GM23338 (cell line): ENCODE measurements around the gene ZNF580. TPM values are rescaled to one million over a fixed set of nuclear protein-coding genes. Genes with fewer than 3 reads are reported as not detected.

Experiments
- ATAC-seq: fragments of 200-7000 bp; cut with Tn5 transposase; 3 replicates; pipeline ENCODE4 v1.9.1; 2020
- DNase-seq: peaks from one replicate; pipeline ENCODE4 v3.0.0-alpha.2; 2015; ENCODE audit warnings: low spot score
- H2AFZ ChIP-seq: fragments of 200-600 bp; sonication (generic); 2 replicates; pipeline ENCODE4 v1.8.0; 2016; ENCODE audit warnings: antibody characterized with exemption, mild to moderate bottlenecking, moderate library complexity
- H3F3A ChIP-seq: fragments of 200-600 bp; sonication (generic); replicated peaks from 2 replicates; pipeline ENCODE4 v1.8.0; 2017; ENCODE audit warnings: antibody characterized with exemption, mixed run types, low read depth
- H3K27ac ChIP-seq: fragments of 200-600 bp; sonication (generic); 2 replicates; pipeline ENCODE4 v1.6.1; 2016; ENCODE audit warnings: low read depth
- H3K27me3 ChIP-seq: fragments of 200-600 bp; sonication (generic); 2 replicates; pipeline ENCODE4 v1.8.0; 2016; ENCODE audit warnings: mild to moderate bottlenecking, mixed run types, moderate library complexity; ENCODE audit not compliant: insufficient read depth
- H3K36me3 ChIP-seq: fragments of 200-600 bp; sonication (generic); 2 replicates; pipeline ENCODE4 v1.8.0; 2016; ENCODE audit warnings: mild to moderate bottlenecking; ENCODE audit not compliant: insufficient read depth
- H3K4me1 ChIP-seq: fragments of 200-600 bp; sonication (generic); 2 replicates; pipeline ENCODE4 v1.8.0; 2016; ENCODE audit warnings: mild to moderate bottlenecking, moderate library complexity; ENCODE audit not compliant: insufficient read depth
- H3K4me2 ChIP-seq: fragments of 200-600 bp; sonication (generic); 2 replicates; pipeline ENCODE4 v1.7.1; 2017; ENCODE audit warnings: mixed run types
- H3K4me3 ChIP-seq: fragments of 200-600 bp; sonication (generic); 2 replicates; pipeline ENCODE4 v1.6.1; 2016; ENCODE audit warnings: mixed run types
- H3K79me2 ChIP-seq: fragments of 200-600 bp; sonication (generic); replicated peaks from 2 replicates; pipeline ENCODE4 v1.8.0; 2017; ENCODE audit warnings: mild to moderate bottlenecking; ENCODE audit not compliant: insufficient read depth
- H3K9me2 ChIP-seq: fragments of 200-600 bp; sonication (generic); 2 replicates; pipeline ENCODE4 v1.8.0; 2017; ENCODE audit not compliant: insufficient read depth
- H4K20me1 ChIP-seq: fragments of 200-600 bp; sonication (generic); replicated peaks from 2 replicates; pipeline ENCODE4 v1.8.0; 2017; ENCODE audit warnings: mild to moderate bottlenecking; ENCODE audit not compliant: insufficient read depth
- H3K27ac Mint-ChIP-seq: 2 replicates; pipeline ENCODE4 v1.8.0; 2020; ENCODE audit warnings: inconsistent platforms, mild to moderate bottlenecking, moderate library complexity, mixed read lengths
- H3K27me3 Mint-ChIP-seq: 3 replicates; pipeline ENCODE4 v1.8.0; 2022; ENCODE audit warnings: low read depth, mild to moderate bottlenecking, moderate library complexity, mixed read lengths, inconsistent platforms; ENCODE audit not compliant: insufficient read depth, poor library complexity
- H3K36me3 Mint-ChIP-seq: 3 replicates; pipeline ENCODE4 v1.8.0; 2021; ENCODE audit warnings: low read depth, mild to moderate bottlenecking, inconsistent platforms, moderate library complexity, mixed read lengths
- H3K4me1 Mint-ChIP-seq: 3 replicates; pipeline ENCODE4 v1.8.0; 2020; ENCODE audit warnings: mild to moderate bottlenecking, inconsistent platforms, mixed read lengths
- H3K4me3 Mint-ChIP-seq: 3 replicates; pipeline ENCODE4 v1.8.0; 2021; ENCODE audit warnings: moderate library complexity, mild to moderate bottlenecking, inconsistent platforms, mixed read lengths
- H3K9me3 Mint-ChIP-seq: 3 replicates; pipeline ENCODE4 v1.8.0; 2020; ENCODE audit warnings: moderate library complexity, mild to moderate bottlenecking, inconsistent platforms, mixed read lengths
- CREB1 ChIP-seq: fragments of 250-450 bp; sonication (Bioruptor Pico); IDR thresholded peaks from 2 replicates; pipeline ENCODE4 v1.5.0; 2020; ENCODE audit warnings: low read depth, mild to moderate bottlenecking, moderate library complexity
- EZH2 ChIP-seq: fragments of 200-600 bp; sonication (generic); IDR thresholded peaks from one replicate; pipeline ENCODE4 v1.8.0; 2017; ENCODE audit warnings: antibody characterized with exemption, mild to moderate bottlenecking, low read depth; ENCODE audit not compliant: unreplicated experiment
- EZH2phosphoT487 ChIP-seq: fragments of 200-600 bp; sonication (generic); IDR thresholded peaks from one replicate; pipeline ENCODE4 v1.8.1; 2018; ENCODE audit warnings: antibody characterized with exemption; ENCODE audit not compliant: unreplicated experiment
- JUNB ChIP-seq: IDR thresholded peaks from one replicate; pipeline ENCODE4 v1.6.1; 2016; ENCODE audit warnings: antibody characterized with exemption; ENCODE audit not compliant: unreplicated experiment
- POLR2AphosphoS5 ChIP-seq: IDR thresholded peaks from 2 replicates; pipeline ENCODE4 v1.6.1; 2016; ENCODE audit warnings: antibody characterized with exemption, low read depth
- ZNF114 ChIP-seq: fragments of 250-450 bp; sonication (Bioruptor Pico); IDR thresholded peaks from 2 replicates; pipeline ENCODE4 v1.5.0; 2020; ENCODE audit warnings: mild to moderate bottlenecking, moderate library complexity
- ZNF331 ChIP-seq: fragments of 250-450 bp; sonication (Bioruptor Pico); IDR thresholded peaks from 2 replicates; pipeline ENCODE4 v1.5.0; 2020; ENCODE audit warnings: low read depth, mild to moderate bottlenecking, moderate library complexity
- polyA plus RNA-seq: library from polyadenylated mRNA; unstranded; fragments of >200 nt; fragmentation: Nextera tagmentation; extraction: Ambion mirVana; gene quantifications from 2 replicates; pipeline ENCODE4 v1.2.1, GENCODE V29; 2016
- total RNA-seq: library from RNA; depleted of rRNA; stranded (reverse); fragments of >200 nt; shearing (Covaris generic); gene quantifications from 2 replicates; pipeline ENCODE4 v1.2.3, GENCODE V29; 2014
- TF ChIP-seq, protein P1 (sequence below): fragments of 250-450 bp; sonication (Bioruptor Pico); IDR thresholded peaks from 2 replicates; pipeline ENCODE4 v1.5.0; 2020; ENCODE audit warnings: mild to moderate bottlenecking, moderate library complexity
- TF ChIP-seq, protein P2 (sequence below): IDR thresholded peaks from 2 replicates; pipeline ENCODE4 v1.6.1; 2016; ENCODE audit warnings: antibody characterized with exemption

ZNF580 gene
- total and polyA plus RNA-seq, 2 experiments from 2014 or later, result 18.7 to 23.6 TPM

DNA sequence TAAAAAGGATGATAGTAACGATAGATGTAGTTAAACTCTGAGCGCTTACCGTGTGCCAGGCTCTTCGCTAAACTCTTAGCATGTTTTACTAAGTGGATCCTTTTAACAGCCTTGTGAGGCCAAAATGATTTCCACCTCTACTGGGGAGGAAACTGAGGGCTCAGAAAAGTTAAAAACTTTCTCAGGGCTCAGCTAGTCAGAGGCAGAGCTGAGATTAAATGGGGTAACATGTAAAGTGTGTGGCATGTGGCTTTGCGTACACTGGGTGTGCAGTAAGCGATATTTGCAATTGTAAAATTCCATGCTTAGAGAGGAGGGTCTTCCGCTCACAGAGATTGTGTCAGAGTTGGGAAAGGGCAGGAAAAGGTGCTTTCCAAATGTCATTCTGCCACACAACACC is 15.8 kb downstream of the ZNF580 start:
- Mint-ChIP-seq H3K36me3 (peaks cover 53% of the 10 kb centered on the region), H3K27me3 (peaks cover 31% of the 10 kb centered on the region), H3K27ac (peak overlapping the region; percentile 99), H3K4me3 (peak overlapping the region; percentile 92), H3K9me3 (no peaks in the 10 kb centered on the region; the same call in 2 of the 3 replicates), H3K4me1 (peaks cover 44% of the 10 kb centered on the region)
- DNase-seq (no peak), ATAC-seq (no peak)
- peaks cover 42% of the 10 kb centered on the region for H4K20me1 ChIP-seq
- peaks cover 27% of the 10 kb centered on the region for H3K4me1 ChIP-seq
- TF ChIP-seq CREB1, result no peak
- TF ChIP-seq EZH2phosphoT487, result no peak
- TF ChIP-seq EZH2, result no peak
- no peak for TF ChIP-seq JUNB
- TF ChIP-seq ZNF114 (CRISPR knock-in tag), result no peak
- TF ChIP-seq ZNF331 (CRISPR knock-in tag), result no peak
- TF ChIP-seq, protein P1, sequence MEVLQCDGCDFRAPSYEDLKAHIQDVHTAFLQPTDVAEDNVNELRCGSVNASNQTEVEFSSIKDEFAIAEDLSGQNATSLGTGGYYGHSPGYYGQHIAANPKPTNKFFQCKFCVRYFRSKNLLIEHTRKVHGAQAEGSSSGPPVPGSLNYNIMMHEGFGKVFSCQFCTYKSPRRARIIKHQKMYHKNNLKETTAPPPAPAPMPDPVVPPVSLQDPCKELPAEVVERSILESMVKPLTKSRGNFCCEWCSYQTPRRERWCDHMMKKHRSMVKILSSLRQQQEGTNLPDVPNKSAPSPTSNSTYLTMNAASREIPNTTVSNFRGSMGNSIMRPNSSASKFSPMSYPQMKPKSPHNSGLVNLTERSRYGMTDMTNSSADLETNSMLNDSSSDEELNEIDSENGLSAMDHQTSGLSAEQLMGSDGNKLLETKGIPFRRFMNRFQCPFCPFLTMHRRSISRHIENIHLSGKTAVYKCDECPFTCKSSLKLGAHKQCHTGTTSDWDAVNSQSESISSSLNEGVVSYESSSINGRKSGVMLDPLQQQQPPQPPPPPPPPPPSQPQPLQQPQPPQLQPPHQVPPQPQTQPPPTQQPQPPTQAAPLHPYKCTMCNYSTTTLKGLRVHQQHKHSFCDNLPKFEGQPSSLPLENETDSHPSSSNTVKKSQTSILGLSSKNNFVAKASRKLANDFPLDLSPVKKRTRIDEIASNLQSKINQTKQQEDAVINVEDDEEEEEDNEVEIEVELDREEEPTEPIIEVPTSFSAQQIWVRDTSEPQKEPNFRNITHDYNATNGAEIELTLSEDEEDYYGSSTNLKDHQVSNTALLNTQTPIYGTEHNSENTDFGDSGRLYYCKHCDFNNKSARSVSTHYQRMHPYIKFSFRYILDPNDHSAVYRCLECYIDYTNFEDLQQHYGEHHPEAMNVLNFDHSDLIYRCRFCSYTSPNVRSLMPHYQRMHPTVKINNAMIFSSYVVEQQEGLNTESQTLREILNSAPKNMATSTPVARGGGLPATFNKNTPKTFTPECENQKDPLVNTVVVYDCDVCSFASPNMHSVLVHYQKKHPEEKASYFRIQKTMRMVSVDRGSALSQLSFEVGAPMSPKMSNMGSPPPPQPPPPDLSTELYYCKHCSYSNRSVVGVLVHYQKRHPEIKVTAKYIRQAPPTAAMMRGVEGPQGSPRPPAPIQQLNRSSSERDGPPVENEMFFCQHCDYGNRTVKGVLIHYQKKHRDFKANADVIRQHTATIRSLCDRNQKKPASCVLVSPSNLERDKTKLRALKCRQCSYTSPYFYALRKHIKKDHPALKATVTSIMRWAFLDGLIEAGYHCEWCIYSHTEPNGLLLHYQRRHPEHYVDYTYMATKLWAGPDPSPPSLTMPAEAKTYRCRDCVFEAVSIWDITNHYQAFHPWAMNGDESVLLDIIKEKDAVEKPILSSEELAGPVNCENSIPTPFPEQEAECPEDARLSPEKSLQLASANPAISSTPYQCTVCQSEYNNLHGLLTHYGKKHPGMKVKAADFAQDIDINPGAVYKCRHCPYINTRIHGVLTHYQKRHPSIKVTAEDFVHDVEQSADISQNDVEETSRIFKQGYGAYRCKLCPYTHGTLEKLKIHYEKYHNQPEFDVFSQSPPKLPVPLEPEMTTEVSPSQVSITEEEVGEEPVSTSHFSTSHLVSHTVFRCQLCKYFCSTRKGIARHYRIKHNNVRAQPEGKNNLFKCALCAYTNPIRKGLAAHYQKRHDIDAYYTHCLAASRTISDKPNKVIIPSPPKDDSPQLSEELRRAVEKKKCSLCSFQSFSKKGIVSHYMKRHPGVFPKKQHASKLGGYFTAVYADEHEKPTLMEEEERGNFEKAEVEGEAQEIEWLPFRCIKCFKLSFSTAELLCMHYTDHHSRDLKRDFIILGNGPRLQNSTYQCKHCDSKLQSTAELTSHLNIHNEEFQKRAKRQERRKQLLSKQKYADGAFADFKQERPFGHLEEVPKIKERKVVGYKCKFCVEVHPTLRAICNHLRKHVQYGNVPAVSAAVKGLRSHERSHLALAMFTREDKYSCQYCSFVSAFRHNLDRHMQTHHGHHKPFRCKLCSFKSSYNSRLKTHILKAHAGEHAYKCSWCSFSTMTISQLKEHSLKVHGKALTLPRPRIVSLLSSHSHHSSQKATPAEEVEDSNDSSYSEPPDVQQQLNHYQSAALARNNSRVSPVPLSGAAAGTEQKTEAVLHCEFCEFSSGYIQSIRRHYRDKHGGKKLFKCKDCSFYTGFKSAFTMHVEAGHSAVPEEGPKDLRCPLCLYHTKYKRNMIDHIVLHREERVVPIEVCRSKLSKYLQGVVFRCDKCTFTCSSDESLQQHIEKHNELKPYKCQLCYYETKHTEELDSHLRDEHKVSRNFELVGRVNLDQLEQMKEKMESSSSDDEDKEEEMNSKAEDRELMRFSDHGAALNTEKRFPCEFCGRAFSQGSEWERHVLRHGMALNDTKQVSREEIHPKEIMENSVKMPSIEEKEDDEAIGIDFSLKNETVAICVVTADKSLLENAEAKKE (CRISPR knock-in tag), result no peak
- TF ChIP-seq, protein P2, sequence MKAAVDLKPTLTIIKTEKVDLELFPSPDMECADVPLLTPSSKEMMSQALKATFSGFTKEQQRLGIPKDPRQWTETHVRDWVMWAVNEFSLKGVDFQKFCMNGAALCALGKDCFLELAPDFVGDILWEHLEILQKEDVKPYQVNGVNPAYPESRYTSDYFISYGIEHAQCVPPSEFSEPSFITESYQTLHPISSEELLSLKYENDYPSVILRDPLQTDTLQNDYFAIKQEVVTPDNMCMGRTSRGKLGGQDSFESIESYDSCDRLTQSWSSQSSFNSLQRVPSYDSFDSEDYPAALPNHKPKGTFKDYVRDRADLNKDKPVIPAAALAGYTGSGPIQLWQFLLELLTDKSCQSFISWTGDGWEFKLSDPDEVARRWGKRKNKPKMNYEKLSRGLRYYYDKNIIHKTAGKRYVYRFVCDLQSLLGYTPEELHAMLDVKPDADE, result no peak
- TF ChIP-seq POLR2AphosphoS5, result no peak
- no peaks in the 10 kb centered on the region for H3K9me2 ChIP-seq
- H3K27ac ChIP-seq, result peak overlapping the region; percentile 98
- peaks cover 63% of the 10 kb centered on the region for H3K79me2 ChIP-seq
- peaks cover 20% of the 10 kb centered on the region for H3F3A ChIP-seq
- H2AFZ ChIP-seq, result no peak overlapping the region
- H3K36me3 ChIP-seq, result peaks cover 1% of the 10 kb centered on the region; the same call in 1 of the 2 replicates
- H3K27me3 ChIP-seq, result no peaks in the 10 kb centered on the region
- peak overlapping the region; percentile 100 for H3K4me3 ChIP-seq
- H3K4me2 ChIP-seq, result peak overlapping the region; percentile 100
